GM10266 (cell line): ENCODE measurements around the gene GRK5.

Experiments used
- DNase-seq: peaks from one replicate; pipeline ENCODE4 v3.0.0; 2012; ENCODE audit errors: extremely low spot score
- CTCF ChIP-seq: IDR thresholded peaks from 2 replicates; pipeline ENCODE4 v1.5.1; 2012; ENCODE audit warnings: mild to moderate bottlenecking, low read depth; ENCODE audit not compliant: control insufficient read depth, insufficient read depth; ENCODE audit errors: missing control alignments

Gene GRK5

GRCh38 chr10:119489991-119490326 is 282.6 kb downstream of the GRK5 start:
- no peak for DNase-seq
- no peak for TF ChIP-seq CTCF

GRCh38 chr10:119491966-119492757 is 284.8 kb downstream of the GRK5 start:
- TF ChIP-seq CTCF = no peak

GRCh38 chr10:119493155-119493554 is 285.8 kb downstream of the GRK5 start:
- no peak for TF ChIP-seq CTCF
- DNase-seq = no peak

More at GRCh38 chr10:119491966-119492757, 284.8 kb downstream of the GRK5 start:
- DNase-seq = no peak

- no peak for TF ChIP-seq CTCF
- no peak for DNase-seq
These were observed 287.1 kb downstream of the GRK5 start for GRCh38 chr10:119494236-119495020.

- no peak for DNase-seq
- no peak for TF ChIP-seq CTCF
These were observed 287.7 kb downstream of the GRK5 start for GRCh38 chr10:119495021-119495505.

- TF ChIP-seq CTCF = no peak
- no peak for DNase-seq
These were observed 288.2 kb downstream of the GRK5 start for GRCh38 chr10:119495545-119495944.

- DNase-seq = peak; percentile 55
- no peak for TF ChIP-seq CTCF
These were observed 288.9 kb downstream of the GRK5 start for GRCh38 chr10:119496273-119496672.
